GM18499 (cell line): ENCODE results near the gene KDR.

ENCODE experiments used
- ATAC-seq: cut with Tn5 transposase; IDR thresholded peaks from one replicate; pipeline ENCODE4 v1.9.1; 2021; ENCODE audit warnings: moderate number of reproducible peaks; ENCODE audit not compliant: insufficient read depth, unreplicated experiment

KDR gene

GRCh38 chr4:55032788-55033187 lies 92.6 kb downstream of the KDR start:
- no peak for ATAC-seq

DNA sequence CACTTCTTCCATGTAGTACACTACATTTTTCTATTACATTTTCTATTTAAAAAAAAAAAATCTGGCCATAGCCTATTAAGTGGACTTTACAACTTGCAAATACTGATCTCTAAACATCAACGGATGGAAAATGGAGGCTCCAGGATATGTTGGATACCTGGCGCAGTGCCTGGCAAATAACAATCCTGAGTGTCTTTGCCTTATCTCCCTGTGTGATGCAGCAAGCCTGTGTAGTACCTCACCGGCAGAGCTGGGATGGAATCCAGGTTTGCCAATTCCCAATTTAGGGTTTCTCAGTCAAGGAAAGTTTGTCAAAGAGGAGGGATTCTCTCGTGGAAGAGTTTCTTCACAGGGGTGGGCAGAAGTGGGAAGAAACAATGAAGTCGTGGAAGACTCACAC lies 93.2 kb downstream of the KDR start:
- ATAC-seq, result no peak

DNA sequence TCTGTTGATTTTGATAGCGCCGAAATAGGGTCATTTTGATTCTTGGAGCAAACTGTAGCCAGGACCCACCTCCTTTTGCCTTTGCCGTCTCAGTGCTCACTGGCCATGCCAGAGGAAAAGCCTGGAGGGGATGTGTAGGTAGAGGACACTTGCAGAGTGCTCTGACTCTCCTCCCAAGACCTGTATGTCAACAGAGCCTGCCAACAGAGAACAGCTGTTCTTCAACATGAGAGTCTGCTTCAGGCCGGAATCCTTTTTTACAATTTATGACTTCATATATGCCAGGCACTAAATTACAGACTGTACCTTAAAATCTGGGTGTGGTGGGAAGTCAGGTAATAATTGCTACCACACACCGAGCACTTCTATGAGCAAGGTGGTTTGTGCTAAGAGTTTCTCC lies 94.2 kb downstream of the KDR start:
- ATAC-seq, result no peak

- ATAC-seq, result no peak
Measured at GRCh38 chr4:55030589-55030988, 94.8 kb downstream of the KDR start.

GRCh38 chr4:55029821-55030503 lies 95.4 kb downstream of the KDR start:
- ATAC-seq, result no peak

DNA sequence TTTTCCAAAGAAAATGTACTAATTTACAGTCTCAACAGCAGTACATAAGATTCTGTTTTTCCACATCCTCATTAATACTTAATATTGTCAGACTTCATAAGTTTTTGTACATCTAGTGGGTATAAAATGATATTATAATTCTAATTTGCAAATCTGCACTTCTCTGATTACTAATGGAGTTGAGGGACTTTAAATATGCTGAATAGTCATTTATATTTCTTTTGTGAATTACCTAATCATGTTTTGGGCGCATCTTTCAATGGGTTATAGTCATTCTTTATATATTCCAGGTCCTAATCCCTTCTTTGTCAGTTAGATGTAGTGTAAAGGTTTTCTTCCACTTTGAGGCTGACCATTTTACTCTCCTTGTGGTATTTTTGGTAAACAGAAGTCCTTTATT lies 96.1 kb downstream of the KDR start:
- no peak for ATAC-seq
